Endothelial cell of umbilical vein (primary cell): Measurements from ENCODE around the gene CEACAM21. TPM values are rescaled to one million over a fixed set of nuclear protein-coding genes. Genes with fewer than 3 reads are reported as not detected.

Experiments used
- BruUV-seq: library from RNA; stranded (reverse); fragments of 400-500 nt; replicated peaks from 2 replicates; lab custom pipeline; 2021; lab: Mats Ljungman, UMichigan
- CTCF ChIA-PET: fragments of 300-600, 350-600 bp; sonication (Branson Sonifier 250); formaldehyde crosslinking; loops from one replicate; lab custom pipeline; 2021; ENCODE audit warnings: antibody characterized with exemption, inconsistent platforms; lab: Charles Lee
- POLR2A ChIA-PET: fragments of 300-600, 350-600 bp; sonication (Branson Sonifier 250); formaldehyde crosslinking; loops from one replicate; lab custom pipeline; 2021; ENCODE audit warnings: antibody characterized with exemption, inconsistent platforms; lab: Charles Lee
- DNase-seq: peaks from one replicate; pipeline ENCODE4 v3.0.0-alpha.2; 2011; ENCODE audit warnings: low read depth, low spot score
- FAIRE-seq: peaks from 2 replicates; lab custom pipeline; 2011; peaks lifted over from hg19 to GRCh38; lab: Jason Lieb, UNC
- H2AFZ ChIP-seq: 2 replicates; pipeline ENCODE4 v1.6.0; 2012; ENCODE audit warnings: low read depth, low read length, control low read depth, inconsistent platforms
- H3K27ac ChIP-seq: 2 replicates; pipeline ENCODE4 v1.5.1; 2011; ENCODE audit warnings: low read depth, mild to moderate bottlenecking, control low read depth, low read length, moderate library complexity; ENCODE audit not compliant: insufficient read depth
- H3K27me3 ChIP-seq, 2 experiments: 2 replicates each; pipeline versions ENCODE4 v1.6.0 to v1.6.1; 2011; ENCODE audit warnings: low read length in 2 of 2, mixed read lengths in 1 of 2; ENCODE audit not compliant: control insufficient read depth in 2 of 2, insufficient read depth in 2 of 2
- H3K36me3 ChIP-seq, 2 experiments: 2 replicates in 1 of 2; 3 replicates in 1 of 2; pipeline ENCODE4 v1.5.1; 2011; ENCODE audit warnings: low read length in 2 of 2, mild to moderate bottlenecking in 1 of 2, moderate library complexity in 1 of 2; ENCODE audit not compliant: control insufficient read depth in 2 of 2, insufficient read depth in 2 of 2; ENCODE audit errors: extremely low read depth in 1 of 2
- H3K4me1 ChIP-seq: 3 replicates; pipeline ENCODE4 v1.5.1; 2011; ENCODE audit warnings: mild to moderate bottlenecking, low read length; ENCODE audit not compliant: control insufficient read depth, insufficient read depth; ENCODE audit errors: extremely low read depth
- H3K4me2 ChIP-seq: 2 replicates; pipeline ENCODE4 v1.6.1; 2011; ENCODE audit warnings: low read length, control low read depth, mixed read lengths; ENCODE audit not compliant: insufficient read depth
- H3K4me3 ChIP-seq, 3 experiments: fragments of 200-600 bp in 1 of 3; sonication (generic), shearing (Covaris generic) in 1 of 3; replicated peaks in 1 of 3; 2 replicates each; pipeline ENCODE4 v1.5.1; 2011 to 2016; ENCODE audit warnings: control low read depth in 3 of 3, low read length in 3 of 3, mild to moderate bottlenecking in 2 of 3, inconsistent platforms in 1 of 3, low read depth in 1 of 3, moderate library complexity in 1 of 3; ENCODE audit not compliant: insufficient read depth in 1 of 3
- H3K79me2 ChIP-seq: 2 replicates; pipeline ENCODE4 v1.6.0; 2012; ENCODE audit warnings: low read length, inconsistent platforms; ENCODE audit not compliant: control insufficient read depth, insufficient read depth
- H3K9ac ChIP-seq: replicated peaks from 2 replicates; pipeline ENCODE3; 2011; ENCODE audit warnings: low read length, control low read depth; ENCODE audit not compliant: insufficient read depth; ENCODE audit errors: extremely low read depth
- H3K9me1 ChIP-seq: replicated peaks from 3 replicates; pipeline ENCODE4 v1.6.0; 2011; ENCODE audit warnings: mild to moderate bottlenecking, low read length; ENCODE audit not compliant: control insufficient read depth, insufficient read depth; ENCODE audit errors: extremely low read depth
- H3K9me3 ChIP-seq: replicated peaks from 2 replicates; pipeline ENCODE4 v1.5.1; 2012; ENCODE audit warnings: low read length, inconsistent platforms; ENCODE audit not compliant: control insufficient read depth, insufficient read depth
- H4K20me1 ChIP-seq: replicated peaks from 2 replicates; pipeline ENCODE3; 2011; ENCODE audit warnings: mild to moderate bottlenecking, low read length; ENCODE audit not compliant: control insufficient read depth, insufficient read depth; ENCODE audit errors: extremely low read depth
- CTCF ChIP-seq, 2 donors: IDR thresholded peaks; 1 replicate in 1 of 2; 2 replicates in 1 of 2; pipeline ENCODE4 v1.5.1; 2011; ENCODE audit warnings: low read length in 2 of 2, mild to moderate bottlenecking in 2 of 2, moderate library complexity in 2 of 2, control low read depth in 1 of 2, inconsistent platforms in 1 of 2, low read depth in 1 of 2; ENCODE audit not compliant: insufficient read depth in 1 of 2; ENCODE audit errors: extremely low read depth in 1 of 2
- EZH2 ChIP-seq: IDR thresholded peaks from 2 replicates; pipeline ENCODE4 v1.6.1; 2012; ENCODE audit warnings: borderline replicate concordance, low read depth, mild to moderate bottlenecking, moderate library complexity, low read length, inconsistent platforms; ENCODE audit not compliant: severe bottlenecking
- FOS ChIP-seq: IDR thresholded peaks from 2 replicates; pipeline ENCODE4 v1.6.1; 2011; ENCODE audit warnings: mild to moderate bottlenecking, low read length, moderate library complexity, borderline replicate concordance; ENCODE audit not compliant: insufficient read depth
- GATA2 ChIP-seq: IDR thresholded peaks from 2 replicates; pipeline ENCODE4 v1.7.0; 2011; ENCODE audit warnings: low read depth, mild to moderate bottlenecking, moderate library complexity, mixed read lengths, low read length; ENCODE audit not compliant: insufficient read length, insufficient read depth
- JUN ChIP-seq: IDR thresholded peaks from 2 replicates; pipeline ENCODE4 v1.6.1; 2011; ENCODE audit warnings: borderline replicate concordance, low read depth; ENCODE audit not compliant: insufficient read length, insufficient read depth
- MAX ChIP-seq: IDR thresholded peaks from 2 replicates; pipeline ENCODE4 v1.6.1; 2011; ENCODE audit not compliant: insufficient read depth, insufficient read length
- MYC ChIP-seq: IDR thresholded peaks from one replicate; pipeline ENCODE4 v1.6.1; 2011; ENCODE audit warnings: mild to moderate bottlenecking, low read depth, low read length
- POLR2A ChIP-seq: IDR thresholded peaks from 2 replicates; pipeline ENCODE4 v1.6.1; 2012; ENCODE audit warnings: low read depth, mild to moderate bottlenecking, control low read depth, low read length
- POLR2AphosphoS5 ChIP-seq: IDR thresholded peaks from 2 replicates; pipeline ENCODE4 v1.6.1; 2012; ENCODE audit warnings: low read depth, mild to moderate bottlenecking, control low read depth, low read length, moderate library complexity; ENCODE audit not compliant: insufficient read depth
- dilution Hi-C: fragments of 300-500 bp; cut with MboI; formaldehyde crosslinking; loops from one replicate; pipeline ENCODE4 v1.15.0; 2019; ENCODE audit warnings: low sequenced_read_pairs; ENCODE audit not compliant: extremely low pct_ligation_motif_present
- intact Hi-C: fragments of 100-400 bp; cut with micrococcal nuclease; formaldehyde crosslinking; loops from one replicate; pipeline ENCODE4 v1.10.0; 2022
- polyA plus RNA-seq, 4 experiments: library from polyadenylated mRNA; depleted of rRNA in 3 of 4; stranded (reverse) in 3 of 4; unstranded in 1 of 4; fragments of >200 nt; gene quantifications; 2 replicates each; pipeline versions ENCODE4 v1.2.1 to v1.2.3, GENCODE V29; 2011 to 2012; ENCODE audit warnings: missing spikeins in 1 of 4
- total RNA-seq: library from RNA; stranded (reverse); gene quantifications from 2 replicates; pipeline ENCODE4 v1.2.3, GENCODE V29; 2021

Gene CEACAM21
- total and polyA plus RNA-seq, 2 donors (not counting 3 experiments of a cell fraction or from before 2014, with no cell fraction given) = 0.81 to 1.7 TPM

- Histone ChIP-seq H3K79me2 (no peaks in the 10 kb centered on the region), H3K9me1 (no peaks in the 10 kb centered on the region), H3K4me1 (peaks cover 38% of the 10 kb centered on the region), H3K9me3 (no peaks in the 10 kb centered on the region), H3K4me3 (peak overlapping the region in 2 of 3 experiments; percentile 29 to 66), H3K27ac (peak overlapping the region; percentile 92), H3K27me3 (no peaks in the 10 kb centered on the region), H3K4me2 (peak overlapping the region; percentile 61), H4K20me1 (no peaks in the 10 kb centered on the region), H2AFZ (peak overlapping the region; percentile 72), H3K9ac (peak overlapping the region; percentile 69), H3K36me3 (no peaks in the 10 kb centered on the region)
- intact Hi-C loops (loop anchor here (1.0 to 5.0 kb wide), 4 partner anchors 14 to 197 kb away; partner anchors contain the start of gene TGFB1), dilution Hi-C loops (no loop called here)
- no TSS peak for BruUV-seq
- peak; percentile 89 for FAIRE-seq
- TF ChIP-seq POLR2A = peak; percentile 86
- no peak for TF ChIP-seq MYC
- TF ChIP-seq CTCF (IDR thresholded peaks at IDR 0.05; ENCODE audit: extremely low read depth in 1 of 2, insufficient read depth in 1 of 2, low read depth in 1 of 2, low read length in 2 of 2) = no peak
- no peak for TF ChIP-seq EZH2
- peak; percentile 52 for TF ChIP-seq JUN
- TF ChIP-seq POLR2AphosphoS5 = peak; percentile 72
- TF ChIP-seq GATA2 = peak; percentile 48
- no peak for TF ChIP-seq MAX
- peak; percentile 59 for TF ChIP-seq FOS
- ChIA-PET CTCF (interaction anchor here (1.1 to 4.2 kb wide), 13 partner anchors 8 to 110 kb away, joined by 3 to 28 read pairs (median 5); partner anchors contain the start of gene DMAC2), POLR2A (interaction anchor here (0.6 to 1.9 kb wide), 4 partner anchors 18 to 70 kb away, joined by 3 to 10 read pairs (median 5); no protein-coding TSS in a partner anchor)
- DNase-seq = peak; percentile 89
Measured at GRCh38 chr19:41548954-41549688, 26.8 kb upstream of the CEACAM21 start.
